Choroid plexus epithelial cell (primary cell): ENCODE results near the gene MKRN2.

ENCODE experiments used
- DNase-seq: peaks from one replicate; pipeline ENCODE4 v3.0.0-alpha.2; 2010; ENCODE audit warnings: low read depth
- H3K4me3 ChIP-seq: 2 replicates; pipeline ENCODE4 v1.5.1; 2011; ENCODE audit warnings: low read depth, mild to moderate bottlenecking, control low read depth, low read length, moderate library complexity
- TF ChIP-seq, protein P1 (sequence below): conservative IDR thresholded peaks from 2 replicates; pipeline ENCODE4 v1.5.1; 2011; ENCODE audit warnings: low read depth, mild to moderate bottlenecking, control low read depth, inconsistent platforms, low read length, moderate library complexity

The MKRN2 gene

DNA sequence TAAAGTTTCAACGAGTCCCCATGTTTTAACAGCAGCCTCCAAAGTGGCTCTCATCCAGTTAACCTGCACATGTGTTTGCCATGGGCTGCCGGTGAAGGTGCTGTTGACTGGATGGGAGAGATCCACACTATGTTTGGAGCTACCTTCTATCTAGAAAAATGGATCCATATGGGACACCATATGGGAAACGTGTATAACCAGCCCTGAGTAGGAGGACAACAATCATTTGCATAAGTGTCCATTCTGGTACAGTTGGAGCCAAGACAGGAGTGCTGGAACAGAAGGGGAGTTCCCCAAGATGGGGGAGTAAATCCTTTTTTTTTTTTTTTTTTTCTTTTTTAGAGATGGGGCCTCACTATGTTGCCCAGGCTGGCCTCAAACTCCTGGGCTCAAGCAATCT, 36.6 kb downstream of the MKRN2 start:
- no peak overlapping the region for H3K4me3 ChIP-seq
- TF ChIP-seq, protein P1, sequence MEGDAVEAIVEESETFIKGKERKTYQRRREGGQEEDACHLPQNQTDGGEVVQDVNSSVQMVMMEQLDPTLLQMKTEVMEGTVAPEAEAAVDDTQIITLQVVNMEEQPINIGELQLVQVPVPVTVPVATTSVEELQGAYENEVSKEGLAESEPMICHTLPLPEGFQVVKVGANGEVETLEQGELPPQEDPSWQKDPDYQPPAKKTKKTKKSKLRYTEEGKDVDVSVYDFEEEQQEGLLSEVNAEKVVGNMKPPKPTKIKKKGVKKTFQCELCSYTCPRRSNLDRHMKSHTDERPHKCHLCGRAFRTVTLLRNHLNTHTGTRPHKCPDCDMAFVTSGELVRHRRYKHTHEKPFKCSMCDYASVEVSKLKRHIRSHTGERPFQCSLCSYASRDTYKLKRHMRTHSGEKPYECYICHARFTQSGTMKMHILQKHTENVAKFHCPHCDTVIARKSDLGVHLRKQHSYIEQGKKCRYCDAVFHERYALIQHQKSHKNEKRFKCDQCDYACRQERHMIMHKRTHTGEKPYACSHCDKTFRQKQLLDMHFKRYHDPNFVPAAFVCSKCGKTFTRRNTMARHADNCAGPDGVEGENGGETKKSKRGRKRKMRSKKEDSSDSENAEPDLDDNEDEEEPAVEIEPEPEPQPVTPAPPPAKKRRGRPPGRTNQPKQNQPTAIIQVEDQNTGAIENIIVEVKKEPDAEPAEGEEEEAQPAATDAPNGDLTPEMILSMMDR: no peak
- no peak for DNase-seq

DNA sequence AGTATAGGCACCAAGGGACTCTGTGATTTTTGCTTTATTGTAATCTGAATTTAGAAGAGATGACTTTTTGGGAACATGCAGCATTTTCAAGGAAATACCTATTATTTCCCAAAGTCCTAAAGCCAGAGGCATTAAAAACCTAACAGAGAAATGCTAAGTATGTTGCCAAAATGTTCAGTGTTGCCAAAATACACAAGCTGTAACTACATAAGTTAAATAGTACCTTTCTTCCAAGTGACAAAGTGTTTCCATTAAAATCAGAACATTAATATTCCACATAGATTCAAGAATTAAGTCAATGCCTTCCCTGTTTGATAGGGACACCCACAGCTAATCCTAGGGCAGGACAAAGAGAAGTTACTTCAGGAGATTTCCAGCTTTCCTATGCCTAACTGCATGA, 42.0 kb downstream of the MKRN2 start:
- no peak for DNase-seq
- no peak overlapping the region for H3K4me3 ChIP-seq
- TF ChIP-seq, protein P1: no peak

DNA sequence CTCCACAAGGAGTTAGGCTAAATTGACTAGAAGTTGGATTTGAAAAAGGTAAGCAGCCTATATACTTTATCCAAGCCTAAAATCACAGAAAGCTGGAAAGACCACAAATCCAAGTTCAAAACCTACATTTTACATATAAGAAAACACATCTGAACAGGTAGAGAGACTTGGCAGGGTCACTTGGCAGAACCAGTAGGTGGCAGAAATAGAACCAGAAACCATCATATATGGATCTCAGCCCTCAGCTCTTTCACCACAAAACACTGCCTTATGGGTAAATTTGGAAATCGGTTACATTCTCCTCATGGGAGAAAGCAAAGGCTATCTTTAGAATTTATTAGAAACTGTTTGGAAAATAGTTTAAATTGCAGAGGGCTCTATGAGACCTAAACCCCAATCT, 44.2 kb downstream of the MKRN2 start:
- TF ChIP-seq, protein P1: peak; percentile 38
- peak; percentile 39 for DNase-seq

DNA sequence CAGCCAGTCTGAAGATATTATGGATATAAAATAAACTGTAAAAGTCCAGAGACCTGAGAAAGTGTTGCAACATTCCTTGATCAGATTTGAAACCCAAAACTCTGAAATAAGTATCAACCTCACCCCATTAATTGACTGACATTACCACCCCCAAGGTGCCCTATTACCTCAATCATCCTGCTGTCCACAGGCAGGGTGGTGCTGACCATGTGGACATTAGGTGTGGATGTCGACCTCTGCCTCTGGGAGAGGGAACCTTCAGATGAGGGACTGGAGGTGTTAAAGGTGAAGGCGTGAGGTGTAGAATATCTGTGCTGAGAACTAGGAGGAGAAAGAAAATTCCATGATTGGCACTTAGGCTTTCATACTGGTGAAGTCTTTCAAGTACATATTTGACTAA, 47.1 kb downstream of the MKRN2 start:
- no peak for DNase-seq
- TF ChIP-seq, protein P1: no peak
- no peak overlapping the region for H3K4me3 ChIP-seq

More for the DNA sequence above, 44.2 kb downstream of the MKRN2 start:
- no peak overlapping the region for H3K4me3 ChIP-seq

DNA sequence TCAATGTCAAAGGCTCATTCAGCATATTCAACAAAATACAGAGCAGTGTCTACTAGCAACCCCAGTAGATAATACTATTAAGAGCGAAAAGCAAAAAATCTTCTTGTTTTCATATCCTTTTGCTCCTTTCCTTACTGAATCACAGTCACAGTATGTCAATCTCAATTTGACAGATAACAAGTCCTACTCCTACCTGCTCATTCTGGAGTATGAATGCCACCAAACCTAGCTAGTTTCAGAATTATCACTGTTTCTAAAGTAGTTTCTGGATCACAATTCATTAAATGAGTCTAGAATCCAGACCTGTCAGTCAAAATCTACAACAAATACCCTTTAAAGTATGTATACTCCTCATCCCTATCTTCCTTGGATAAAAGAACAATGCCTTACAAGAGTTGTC, 51.5 kb downstream of the MKRN2 start:
- no peak overlapping the region for H3K4me3 ChIP-seq
- TF ChIP-seq, protein P1: no peak

DNA sequence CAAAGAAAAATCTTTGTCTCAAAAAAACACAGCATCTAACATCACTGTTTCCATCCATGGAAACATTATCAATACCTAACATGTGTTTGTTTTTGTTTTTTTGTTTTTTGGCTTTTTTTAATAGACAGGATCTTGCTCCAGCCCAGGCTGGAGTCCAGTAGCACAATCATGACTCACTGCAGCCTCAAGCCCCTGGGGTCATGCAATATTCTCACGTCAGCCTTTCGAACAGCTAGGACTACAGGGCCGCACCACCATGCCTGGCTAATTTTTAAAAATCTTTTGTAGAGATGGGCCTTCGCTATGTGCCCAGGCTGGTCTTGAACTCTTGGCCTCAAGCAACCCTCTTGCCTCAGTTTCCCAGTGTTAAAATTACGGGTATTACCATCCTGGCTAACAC, 54.2 kb downstream of the MKRN2 start:
- H3K4me3 ChIP-seq: no peak overlapping the region
- TF ChIP-seq, protein P1: no peak
- DNase-seq: no peak

More for the DNA sequence above, 51.5 kb downstream of the MKRN2 start:
- DNase-seq: no peak

DNA sequence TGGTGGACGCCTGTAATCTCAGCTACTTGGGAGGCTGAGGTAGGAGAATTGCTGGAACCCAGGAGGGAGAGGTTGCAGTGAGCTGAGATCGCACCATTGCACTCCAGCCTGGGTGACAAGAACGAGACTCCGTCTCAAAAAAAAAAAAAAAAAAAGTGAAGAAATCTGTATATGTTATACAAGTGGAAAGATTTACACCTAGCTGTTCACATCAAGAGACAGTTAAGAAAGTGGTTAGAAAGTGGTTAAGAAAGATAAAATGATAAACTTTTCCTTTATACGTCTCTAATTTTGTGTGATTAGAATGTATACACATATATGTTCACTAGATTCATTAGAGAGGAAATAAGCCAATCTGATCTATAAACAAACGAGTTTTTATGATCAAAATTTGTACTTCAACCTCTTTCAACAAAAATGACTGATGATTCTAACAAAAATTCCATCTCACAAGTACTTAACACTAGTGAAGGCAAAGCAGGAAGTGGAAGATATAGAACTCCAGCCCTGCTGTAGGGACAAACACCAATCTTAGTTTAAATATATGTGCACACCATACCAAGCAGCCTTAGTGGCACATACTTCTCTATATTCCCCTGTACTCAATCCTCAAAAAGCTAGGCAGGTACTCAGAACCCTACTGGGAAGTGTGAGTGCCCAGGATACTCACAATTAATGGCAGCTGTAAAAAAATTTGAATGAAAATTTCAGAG, 55.8 kb downstream of the MKRN2 start:
- no peak overlapping the region for H3K4me3 ChIP-seq
- no peak for DNase-seq
- TF ChIP-seq, protein P1: no peak
